Gastroesophageal sphincter (tissue), 3 donors: ENCODE measurements around the gene TENT5A.

Experiments used
- POLR2AphosphoS5 ChIP-seq: sonication (generic); formaldehyde crosslinking; IDR thresholded peaks from one replicate; pipeline ENCODE4 v1.6.1; 2017; ENCODE audit warnings: antibody characterized with exemption
- TF ChIP-seq, protein P1 (sequence below), 4 experiments: fragments of 200-600 bp in 2 of 4; fragments of 450-650 bp in 2 of 4; sonication (generic) in 1 of 4; IDR thresholded peaks; one replicate each; pipeline ENCODE4 v1.5.1; 2017 to 2019; ENCODE audit warnings: antibody characterized with exemption in 4 of 4, mild to moderate bottlenecking in 2 of 4, moderate library complexity in 2 of 4

- no peak for TF ChIP-seq POLR2AphosphoS5
- TF ChIP-seq, protein P1, sequence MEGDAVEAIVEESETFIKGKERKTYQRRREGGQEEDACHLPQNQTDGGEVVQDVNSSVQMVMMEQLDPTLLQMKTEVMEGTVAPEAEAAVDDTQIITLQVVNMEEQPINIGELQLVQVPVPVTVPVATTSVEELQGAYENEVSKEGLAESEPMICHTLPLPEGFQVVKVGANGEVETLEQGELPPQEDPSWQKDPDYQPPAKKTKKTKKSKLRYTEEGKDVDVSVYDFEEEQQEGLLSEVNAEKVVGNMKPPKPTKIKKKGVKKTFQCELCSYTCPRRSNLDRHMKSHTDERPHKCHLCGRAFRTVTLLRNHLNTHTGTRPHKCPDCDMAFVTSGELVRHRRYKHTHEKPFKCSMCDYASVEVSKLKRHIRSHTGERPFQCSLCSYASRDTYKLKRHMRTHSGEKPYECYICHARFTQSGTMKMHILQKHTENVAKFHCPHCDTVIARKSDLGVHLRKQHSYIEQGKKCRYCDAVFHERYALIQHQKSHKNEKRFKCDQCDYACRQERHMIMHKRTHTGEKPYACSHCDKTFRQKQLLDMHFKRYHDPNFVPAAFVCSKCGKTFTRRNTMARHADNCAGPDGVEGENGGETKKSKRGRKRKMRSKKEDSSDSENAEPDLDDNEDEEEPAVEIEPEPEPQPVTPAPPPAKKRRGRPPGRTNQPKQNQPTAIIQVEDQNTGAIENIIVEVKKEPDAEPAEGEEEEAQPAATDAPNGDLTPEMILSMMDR (IDR thresholded peaks at IDR 0.05), result no peak
Measured at GRCh38 chr6:81795890-81796289, 43.4 kb upstream of the TENT5A start.
